ENCODE data around the gene PSME2.

DNA sequence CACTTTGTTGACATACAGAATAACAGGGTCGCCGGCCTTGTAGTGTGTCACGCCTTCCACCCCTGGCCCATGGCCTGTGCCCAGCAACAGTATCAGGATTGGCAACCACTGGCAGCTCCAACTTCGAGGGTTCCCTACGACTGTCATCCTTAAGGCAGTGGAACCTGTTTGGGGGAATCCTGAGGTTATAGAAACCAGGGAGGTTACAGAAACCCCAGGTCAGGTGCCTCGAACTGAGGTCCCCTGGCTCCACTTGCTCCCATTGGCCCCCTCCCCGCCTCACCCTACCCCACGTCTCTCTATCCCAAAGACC lies 48.4 kb upstream of the PSME2 start:
- TF ChIP-seq, protein P1, sequence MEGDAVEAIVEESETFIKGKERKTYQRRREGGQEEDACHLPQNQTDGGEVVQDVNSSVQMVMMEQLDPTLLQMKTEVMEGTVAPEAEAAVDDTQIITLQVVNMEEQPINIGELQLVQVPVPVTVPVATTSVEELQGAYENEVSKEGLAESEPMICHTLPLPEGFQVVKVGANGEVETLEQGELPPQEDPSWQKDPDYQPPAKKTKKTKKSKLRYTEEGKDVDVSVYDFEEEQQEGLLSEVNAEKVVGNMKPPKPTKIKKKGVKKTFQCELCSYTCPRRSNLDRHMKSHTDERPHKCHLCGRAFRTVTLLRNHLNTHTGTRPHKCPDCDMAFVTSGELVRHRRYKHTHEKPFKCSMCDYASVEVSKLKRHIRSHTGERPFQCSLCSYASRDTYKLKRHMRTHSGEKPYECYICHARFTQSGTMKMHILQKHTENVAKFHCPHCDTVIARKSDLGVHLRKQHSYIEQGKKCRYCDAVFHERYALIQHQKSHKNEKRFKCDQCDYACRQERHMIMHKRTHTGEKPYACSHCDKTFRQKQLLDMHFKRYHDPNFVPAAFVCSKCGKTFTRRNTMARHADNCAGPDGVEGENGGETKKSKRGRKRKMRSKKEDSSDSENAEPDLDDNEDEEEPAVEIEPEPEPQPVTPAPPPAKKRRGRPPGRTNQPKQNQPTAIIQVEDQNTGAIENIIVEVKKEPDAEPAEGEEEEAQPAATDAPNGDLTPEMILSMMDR (IDR thresholded peaks at IDR 0.05; ENCODE audit: poor library complexity, severe bottlenecking), result no peak
- TF ChIP-seq SMC3 (conservative IDR thresholded peaks at IDR 0.05; ENCODE audit: poor library complexity) (no peak), RAD21 (conservative IDR thresholded peaks at IDR 0.05) (no peak), MXI1 (conservative IDR thresholded peaks at IDR 0.05; ENCODE audit: poor library complexity, severe bottlenecking) (no peak), POLR2AphosphoS5 (IDR thresholded peaks at IDR 0.05) (no peak), EP300 (conservative IDR thresholded peaks at IDR 0.05; ENCODE audit: poor library complexity, severe bottlenecking) (no peak), TAF1 (IDR thresholded peaks at IDR 0.05; ENCODE audit: low read depth) (no peak), EZH2 (IDR thresholded peaks at IDR 0.05; ENCODE audit: borderline replicate concordance, insufficient read depth, low read length, poor library complexity, severe bottlenecking) (no peak)
- TF ChIP-seq, protein P2, sequence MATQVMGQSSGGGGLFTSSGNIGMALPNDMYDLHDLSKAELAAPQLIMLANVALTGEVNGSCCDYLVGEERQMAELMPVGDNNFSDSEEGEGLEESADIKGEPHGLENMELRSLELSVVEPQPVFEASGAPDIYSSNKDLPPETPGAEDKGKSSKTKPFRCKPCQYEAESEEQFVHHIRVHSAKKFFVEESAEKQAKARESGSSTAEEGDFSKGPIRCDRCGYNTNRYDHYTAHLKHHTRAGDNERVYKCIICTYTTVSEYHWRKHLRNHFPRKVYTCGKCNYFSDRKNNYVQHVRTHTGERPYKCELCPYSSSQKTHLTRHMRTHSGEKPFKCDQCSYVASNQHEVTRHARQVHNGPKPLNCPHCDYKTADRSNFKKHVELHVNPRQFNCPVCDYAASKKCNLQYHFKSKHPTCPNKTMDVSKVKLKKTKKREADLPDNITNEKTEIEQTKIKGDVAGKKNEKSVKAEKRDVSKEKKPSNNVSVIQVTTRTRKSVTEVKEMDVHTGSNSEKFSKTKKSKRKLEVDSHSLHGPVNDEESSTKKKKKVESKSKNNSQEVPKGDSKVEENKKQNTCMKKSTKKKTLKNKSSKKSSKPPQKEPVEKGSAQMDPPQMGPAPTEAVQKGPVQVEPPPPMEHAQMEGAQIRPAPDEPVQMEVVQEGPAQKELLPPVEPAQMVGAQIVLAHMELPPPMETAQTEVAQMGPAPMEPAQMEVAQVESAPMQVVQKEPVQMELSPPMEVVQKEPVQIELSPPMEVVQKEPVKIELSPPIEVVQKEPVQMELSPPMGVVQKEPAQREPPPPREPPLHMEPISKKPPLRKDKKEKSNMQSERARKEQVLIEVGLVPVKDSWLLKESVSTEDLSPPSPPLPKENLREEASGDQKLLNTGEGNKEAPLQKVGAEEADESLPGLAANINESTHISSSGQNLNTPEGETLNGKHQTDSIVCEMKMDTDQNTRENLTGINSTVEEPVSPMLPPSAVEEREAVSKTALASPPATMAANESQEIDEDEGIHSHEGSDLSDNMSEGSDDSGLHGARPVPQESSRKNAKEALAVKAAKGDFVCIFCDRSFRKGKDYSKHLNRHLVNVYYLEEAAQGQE (IDR thresholded peaks at IDR 0.05; ENCODE audit: borderline replicate concordance), result no peak

All from neural cell (in vitro differentiated cells).